ENCODE results near the gene RNF145.
"Not testable (repeated sequence)": the region's sequence is repeated elsewhere in the genome, so short reads cannot be mapped to it uniquely, and the experiment has no call there.

Gene RNF145

GRCh38 chr5:159209438-159210209 is at the start of gene RNF145:
TSS of gene RNF145 (minus strand) at chr5:159209553. CDS start at chr5:159203617, 5,936 bp downstream.
- DNase-seq (ENCODE audit: low read depth in 2 of 2) = peak; percentile 88 to 89

GRCh38 chr5:159258361-159258760 is 49.0 kb upstream of the RNF145 start:
- DNase-seq (ENCODE audit: low read depth in 2 of 2) = no peak

- no peak for DNase-seq (ENCODE audit: low read depth in 2 of 2)
Measured at GRCh38 chr5:159257629-159258283, 48.4 kb upstream of the RNF145 start.

- no peak for DNase-seq (ENCODE audit: low read depth in 2 of 2)
Measured at GRCh38 chr5:159257007-159257406, 47.7 kb upstream of the RNF145 start.

- no peak for DNase-seq (ENCODE audit: low read depth in 2 of 2)
Measured at GRCh38 chr5:159252195-159252594, 42.8 kb upstream of the RNF145 start.

- DNase-seq (ENCODE audit: low read depth in 2 of 2) = no peak
Measured at GRCh38 chr5:159249158-159249557, 39.8 kb upstream of the RNF145 start.

GRCh38 chr5:159244890-159245289 is 35.5 kb upstream of the RNF145 start:
- no peak for DNase-seq (ENCODE audit: low read depth in 2 of 2)

- no peak for DNase-seq (ENCODE audit: low read depth in 2 of 2)
Measured at GRCh38 chr5:159244163-159244562, 34.8 kb upstream of the RNF145 start.

- DNase-seq (ENCODE audit: low read depth in 2 of 2) = no peak
Measured at GRCh38 chr5:159243385-159243784, 34.0 kb upstream of the RNF145 start.

- no peak for DNase-seq (ENCODE audit: low read depth in 2 of 2)
Measured at GRCh38 chr5:159242656-159243055, 33.3 kb upstream of the RNF145 start.

- DNase-seq (ENCODE audit: low read depth in 2 of 2) = no peak
Measured at GRCh38 chr5:159241946-159242552, 32.7 kb upstream of the RNF145 start.

GRCh38 chr5:159240301-159240870 is 31.0 kb upstream of the RNF145 start:
- no peak for DNase-seq (ENCODE audit: low read depth in 2 of 2)

GRCh38 chr5:159235871-159236520 is 26.6 kb upstream of the RNF145 start:
- not testable (repeated sequence) for DNase-seq (ENCODE audit: low read depth in 2 of 2)

GRCh38 chr5:159231167-159231566 is 21.8 kb upstream of the RNF145 start:
- no peak for DNase-seq (ENCODE audit: low read depth in 2 of 2)

GRCh38 chr5:159230657-159231056 is 21.3 kb upstream of the RNF145 start:
- no peak for DNase-seq (ENCODE audit: low read depth in 2 of 2)

- DNase-seq (ENCODE audit: low read depth in 2 of 2) = not testable (repeated sequence)
Measured at GRCh38 chr5:159228097-159228496, 18.7 kb upstream of the RNF145 start.

- DNase-seq (ENCODE audit: low read depth in 2 of 2) = no peak
Measured at GRCh38 chr5:159227452-159227851, 18.1 kb upstream of the RNF145 start.

GRCh38 chr5:159226451-159226850 is 17.1 kb upstream of the RNF145 start:
- DNase-seq (ENCODE audit: low read depth in 2 of 2) = no peak

- DNase-seq (ENCODE audit: low read depth in 2 of 2) = no peak
Measured at GRCh38 chr5:159224471-159224870, 15.1 kb upstream of the RNF145 start.

- no peak for DNase-seq (ENCODE audit: low read depth in 2 of 2)
Measured at GRCh38 chr5:159223469-159223868, 14.1 kb upstream of the RNF145 start.

- DNase-seq (ENCODE audit: low read depth in 2 of 2) = no peak
Measured at GRCh38 chr5:159220206-159220605, 10.9 kb upstream of the RNF145 start.

- no peak for DNase-seq (ENCODE audit: low read depth in 2 of 2)
Measured at GRCh38 chr5:159218595-159219023, 9.3 kb upstream of the RNF145 start.
